ENCODE measurements around the gene VAV1. TPM values are rescaled to one million over a fixed set of nuclear protein-coding genes. Genes with fewer than 3 reads are reported as not detected.
"Not testable (repeated sequence)": the region's sequence is repeated elsewhere in the genome, so short reads cannot be mapped to it uniquely, and the experiment has no call there.

Gene VAV1
- total and polyA plus RNA-seq, 2 donors from 2014 or later, result 0.90 to 15.5 TPM

- Histone ChIP-seq H3K27ac (ENCODE audit: low read depth in 2 of 2, low read length in 2 of 2) (peak overlapping the region; percentile 38 to 51), H3K36me3 (ENCODE audit: control insufficient read depth in 2 of 3, insufficient read depth in 3 of 3, low read length in 3 of 3) (peaks cover 5 to 33% (median 10%) of the 10 kb centered on the region in 3 donors), H3K9me3 (ENCODE audit: control insufficient read depth in 2 of 3, insufficient read depth in 1 of 3, low read length in 3 of 3) (no peaks in the 10 kb centered on the region), H3K4me1 (ENCODE audit: control insufficient read depth in 2 of 3, insufficient read depth in 2 of 3, low read depth in 1 of 3, low read length in 3 of 3) (peaks cover 5 to 21% (median 17%) of the 10 kb centered on the region in 3 donors), H3K9ac (ENCODE audit: low read length in 3 of 3) (peak overlapping the region in 1 of 3 donors; percentile 6), H3K4me3 (ENCODE audit: low read length in 3 of 3) (peak overlapping the region in 1 of 3 donors; percentile 25), H3K27me3 (ENCODE audit: control insufficient read depth, insufficient read depth, low read length) (no peaks in the 10 kb centered on the region)
- DNase-seq (peak; percentile 52 to 98 (median 79)), FAIRE-seq (no peak)
- no peak for TF ChIP-seq CTCF (IDR thresholded peaks at IDR 0.05; ENCODE audit: borderline replicate concordance, extremely low read depth, insufficient read depth)
- intact Hi-C loops (cut with DNase I), result no loop called here
Observed at GRCh38 chr19:6744381-6745301, 27.9 kb upstream of the VAV1 start.

- H3K36me3 ChIP-seq (ENCODE audit: control insufficient read depth in 2 of 3, insufficient read depth in 3 of 3, low read length in 3 of 3), result peaks cover 5 to 35% (median 10%) of the 10 kb centered on the region in 3 donors
- H3K27ac ChIP-seq (ENCODE audit: low read depth in 2 of 2, low read length in 2 of 2), result no peak overlapping the region
- no peak overlapping the region for H3K4me3 ChIP-seq (ENCODE audit: low read length in 3 of 3)
Observed at GRCh38 chr19:6745965-6746364, 26.5 kb upstream of the VAV1 start.

GRCh38 chr19:6748543-6748942, 24.0 kb upstream of the VAV1 start:
- H3K9ac ChIP-seq (ENCODE audit: low read length in 3 of 3); FAIRE-seq; H3K27me3 ChIP-seq (ENCODE audit: control insufficient read depth, insufficient read depth, low read length); H3K4me3 ChIP-seq (ENCODE audit: low read length in 3 of 3); H3K27ac ChIP-seq (ENCODE audit: low read depth in 2 of 2, low read length in 2 of 2); DNase-seq; intact Hi-C loops (cut with DNase I); H3K9me3 ChIP-seq (ENCODE audit: control insufficient read depth in 2 of 3, insufficient read depth in 1 of 3, low read length in 3 of 3): not testable (repeated sequence)
- H3K4me1 ChIP-seq (ENCODE audit: control insufficient read depth in 2 of 3, insufficient read depth in 2 of 3, low read depth in 1 of 3, low read length in 3 of 3), result peaks cover 5 to 21% (median 16%) of the 10 kb centered on the region in 3 donors
- H3K36me3 ChIP-seq (ENCODE audit: control insufficient read depth in 2 of 3, insufficient read depth in 3 of 3, low read length in 3 of 3), result peaks cover 5 to 36% (median 7%) of the 10 kb centered on the region in 3 donors

More at GRCh38 chr19:6745965-6746364, 26.5 kb upstream of the VAV1 start:
- H3K4me1 ChIP-seq (ENCODE audit: control insufficient read depth in 2 of 3, insufficient read depth in 2 of 3, low read depth in 1 of 3, low read length in 3 of 3), result peaks cover 5 to 21% (median 17%) of the 10 kb centered on the region in 3 donors
- DNase-seq (peak in 1 of 5 donors; percentile 38), FAIRE-seq (no peak)
- no peaks in the 10 kb centered on the region for H3K27me3 ChIP-seq (ENCODE audit: control insufficient read depth, insufficient read depth, low read length)
- H3K9ac ChIP-seq (ENCODE audit: low read length in 3 of 3), result no peak overlapping the region
- intact Hi-C loops (cut with DNase I), result no loop called here
- no peak for TF ChIP-seq CTCF (IDR thresholded peaks at IDR 0.05; ENCODE audit: borderline replicate concordance, extremely low read depth, insufficient read depth)
- no peaks in the 10 kb centered on the region for H3K9me3 ChIP-seq (ENCODE audit: control insufficient read depth in 2 of 3, insufficient read depth in 1 of 3, low read length in 3 of 3)

GRCh38 chr19:6750062-6750461, 22.4 kb upstream of the VAV1 start:
- Histone ChIP-seq H3K36me3 (ENCODE audit: control insufficient read depth in 2 of 3, insufficient read depth in 3 of 3, low read length in 3 of 3) (peaks cover 5 to 30% (median 7%) of the 10 kb centered on the region in 3 donors), H3K27me3 (ENCODE audit: control insufficient read depth, insufficient read depth, low read length) (no peaks in the 10 kb centered on the region), H3K9ac (ENCODE audit: low read length in 3 of 3) (no peak overlapping the region), H3K9me3 (ENCODE audit: control insufficient read depth in 2 of 3, insufficient read depth in 1 of 3, low read length in 3 of 3) (no peaks in the 10 kb centered on the region), H3K4me1 (ENCODE audit: control insufficient read depth in 2 of 3, insufficient read depth in 2 of 3, low read depth in 1 of 3, low read length in 3 of 3) (peaks cover 5 to 9% (median 5%) of the 10 kb centered on the region in 3 donors), H3K4me3 (ENCODE audit: low read length in 3 of 3) (no peak overlapping the region), H3K27ac (ENCODE audit: low read depth in 2 of 2, low read length in 2 of 2) (no peak overlapping the region)
- no peak for FAIRE-seq
- peak in 2 of 5 donors; percentile 59 to 78 for DNase-seq
- intact Hi-C loops (cut with DNase I), result no loop called here
- TF ChIP-seq CTCF (IDR thresholded peaks at IDR 0.05; ENCODE audit: borderline replicate concordance, extremely low read depth, insufficient read depth), result no peak
